ENCODE results near the gene ANKRD9.

DNA sequence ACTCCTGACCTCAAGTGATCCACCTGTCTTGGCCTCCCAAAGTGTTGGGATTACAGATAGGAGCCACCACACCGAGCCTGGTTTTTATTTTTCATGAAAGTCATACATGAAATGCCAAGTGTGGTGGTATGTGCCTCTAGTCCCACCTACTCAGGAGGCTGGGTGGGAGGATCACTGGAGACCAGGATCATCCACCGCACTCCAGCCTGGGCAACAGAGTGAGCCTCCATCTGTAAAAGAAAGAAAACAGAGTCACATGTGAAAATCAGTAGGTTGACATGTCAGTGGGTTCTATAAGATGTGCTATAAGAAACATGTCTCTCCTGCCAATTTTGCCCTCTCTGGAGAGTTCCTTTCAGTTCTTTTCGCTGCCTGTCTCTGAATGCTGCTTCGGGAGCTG is 28.2 kb downstream of the ANKRD9 start:
- TF ChIP-seq, protein P1, sequence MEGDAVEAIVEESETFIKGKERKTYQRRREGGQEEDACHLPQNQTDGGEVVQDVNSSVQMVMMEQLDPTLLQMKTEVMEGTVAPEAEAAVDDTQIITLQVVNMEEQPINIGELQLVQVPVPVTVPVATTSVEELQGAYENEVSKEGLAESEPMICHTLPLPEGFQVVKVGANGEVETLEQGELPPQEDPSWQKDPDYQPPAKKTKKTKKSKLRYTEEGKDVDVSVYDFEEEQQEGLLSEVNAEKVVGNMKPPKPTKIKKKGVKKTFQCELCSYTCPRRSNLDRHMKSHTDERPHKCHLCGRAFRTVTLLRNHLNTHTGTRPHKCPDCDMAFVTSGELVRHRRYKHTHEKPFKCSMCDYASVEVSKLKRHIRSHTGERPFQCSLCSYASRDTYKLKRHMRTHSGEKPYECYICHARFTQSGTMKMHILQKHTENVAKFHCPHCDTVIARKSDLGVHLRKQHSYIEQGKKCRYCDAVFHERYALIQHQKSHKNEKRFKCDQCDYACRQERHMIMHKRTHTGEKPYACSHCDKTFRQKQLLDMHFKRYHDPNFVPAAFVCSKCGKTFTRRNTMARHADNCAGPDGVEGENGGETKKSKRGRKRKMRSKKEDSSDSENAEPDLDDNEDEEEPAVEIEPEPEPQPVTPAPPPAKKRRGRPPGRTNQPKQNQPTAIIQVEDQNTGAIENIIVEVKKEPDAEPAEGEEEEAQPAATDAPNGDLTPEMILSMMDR (IDR thresholded peaks at IDR 0.05; ENCODE audit: extremely low read depth in 1 of 2, insufficient read depth in 1 of 2, low read depth in 1 of 2, low read length in 2 of 2): no peak
- no peak for TF ChIP-seq POLR2A (IDR thresholded peaks at IDR 0.05; ENCODE audit: low read depth, low read length)
- TF ChIP-seq POLR2AphosphoS5 (IDR thresholded peaks at IDR 0.05; ENCODE audit: insufficient read depth, low read depth, low read length): no peak
- no peak for TF ChIP-seq GATA2 (IDR thresholded peaks at IDR 0.05; ENCODE audit: insufficient read depth, insufficient read length, low read depth, low read length)
- TF ChIP-seq EZH2 (IDR thresholded peaks at IDR 0.05; ENCODE audit: borderline replicate concordance, low read depth, low read length, severe bottlenecking): no peak
- TF ChIP-seq MYC (IDR thresholded peaks at IDR 0.05; ENCODE audit: low read depth, low read length): no peak
- TF ChIP-seq, protein P2, sequence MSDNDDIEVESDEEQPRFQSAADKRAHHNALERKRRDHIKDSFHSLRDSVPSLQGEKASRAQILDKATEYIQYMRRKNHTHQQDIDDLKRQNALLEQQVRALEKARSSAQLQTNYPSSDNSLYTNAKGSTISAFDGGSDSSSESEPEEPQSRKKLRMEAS (IDR thresholded peaks at IDR 0.05; ENCODE audit: insufficient read depth, insufficient read length): no peak
- no peak for TF ChIP-seq FOS (IDR thresholded peaks at IDR 0.05; ENCODE audit: borderline replicate concordance, insufficient read depth, low read length)
